ENCODE data around the gene OBI1. TPM values are rescaled to one million over a fixed set of nuclear protein-coding genes. Genes with fewer than 3 reads are reported as not detected.

The OBI1 gene
- total and polyA plus RNA-seq, 10 of the 15 experiments (the other 5 are each of a cell fraction or from before 2014, with no cell fraction given): 15.5 to 34.2 (median 22.0) TPM

GRCh38 chr13:78599645-78600279 is 59.2 kb downstream of the OBI1 start:
- Histone ChIP-seq H3K9ac (ENCODE audit: control insufficient read depth, insufficient read depth, low read length) (no peak overlapping the region), H3K4me2 (ENCODE audit: control insufficient read depth, insufficient read depth) (no peak overlapping the region), H3K27ac (ENCODE audit: control insufficient read depth, insufficient read depth) (no peak overlapping the region), H3K79me2 (ENCODE audit: control insufficient read depth, insufficient read depth, low read length) (no peaks in the 10 kb centered on the region), H3K4me3 (no peak overlapping the region), H3K36me3 (ENCODE audit: control insufficient read depth in 2 of 2, insufficient read depth in 2 of 2, low read length in 1 of 2) (no peaks in the 10 kb centered on the region), H3K4me1 (ENCODE audit: control insufficient read depth, insufficient read depth, low read length) (peaks cover 8% of the 10 kb centered on the region), H2AFZ (ENCODE audit: control insufficient read depth, low read depth, low read length) (no peak overlapping the region), H3K27me3 (replicated peaks in 1 of 2; ENCODE audit: control insufficient read depth in 2 of 2, insufficient read depth in 2 of 2, low read length in 1 of 2) (peaks cover 17 to 33% of the 10 kb centered on the region in 2 experiments), H3K9me3 (replicated peaks; ENCODE audit: control insufficient read depth, insufficient read depth, low read length) (no peaks in the 10 kb centered on the region; the same call in 2 of the 3 replicates), H4K20me1 (ENCODE audit: control insufficient read depth, insufficient read depth) (no peaks in the 10 kb centered on the region)
- in situ Hi-C loops (cut with MboI): no loop called here
- no TSS peak for BruUV-seq (replicated peaks)
- WGBS (ENCODE audit: insufficient coverage, insufficient replicate concordance, low lambda C conversion rate, missing lambda C conversion rate): 12% methylated on average over 6 of the region's 6 CpGs
- ChIA-PET CTCF (interaction anchor here (0.6 to 0.8 kb wide), 2 partner anchors 11 to 217 kb away, joined by 3 read pairs; no protein-coding TSS in a partner anchor), POLR2A (no interaction called here), RAD21 (ENCODE audit: unreplicated experiment) (no interaction called here), SMC1A (ENCODE audit: uncharacterized antibody, unreplicated experiment) (interaction anchor here (0.9 kb wide), 1 partner anchor 386 kb away, joined by 3 read pairs; no protein-coding TSS in a partner anchor)
- DNase-seq (ENCODE audit: low read depth, low spot score) (no peak), FAIRE-seq (no peak), ATAC-seq (no peak)
- intact Hi-C loops (cut with micrococcal nuclease; ENCODE audit: unreplicated experiment): loop anchor here (10.0 kb wide), 1 partner anchor 385 kb away; no protein-coding TSS in a partner anchor
- TF ChIP-seq MTA3 (IDR thresholded peaks at IDR 0.05; ENCODE audit: borderline replicate concordance, low read length): no peak
- no peak for TF ChIP-seq ZNF217 (IDR thresholded peaks at IDR 0.05)
- TF ChIP-seq ZBTB4 (CRISPR knock-in tag; IDR thresholded peaks at IDR 0.05): no peak
- TF ChIP-seq ZNF622 (IDR thresholded peaks at IDR 0.05): no peak
- TF ChIP-seq IKZF1 (conservative IDR thresholded peaks at IDR 0.05): no peak
- TF ChIP-seq ATF7 (IDR thresholded peaks at IDR 0.05; ENCODE audit: low read depth): no peak
- no peak for TF ChIP-seq RFX5 (IDR thresholded peaks at IDR 0.05; ENCODE audit: low read depth, low read length)
- no peak for TF ChIP-seq RUNX3 (IDR thresholded peaks at IDR 0.05; ENCODE audit: low read length)
- TF ChIP-seq IRF4 (IDR thresholded peaks at IDR 0.05; ENCODE audit: low read depth, low read length): no peak
